ENCODE results near the gene NAALADL2. TPM values are rescaled to one million over a fixed set of nuclear protein-coding genes. Genes with fewer than 3 reads are reported as not detected.

Gene NAALADL2
- total RNA-seq, 1 donor from 2014 or later, result not detected

DNA sequence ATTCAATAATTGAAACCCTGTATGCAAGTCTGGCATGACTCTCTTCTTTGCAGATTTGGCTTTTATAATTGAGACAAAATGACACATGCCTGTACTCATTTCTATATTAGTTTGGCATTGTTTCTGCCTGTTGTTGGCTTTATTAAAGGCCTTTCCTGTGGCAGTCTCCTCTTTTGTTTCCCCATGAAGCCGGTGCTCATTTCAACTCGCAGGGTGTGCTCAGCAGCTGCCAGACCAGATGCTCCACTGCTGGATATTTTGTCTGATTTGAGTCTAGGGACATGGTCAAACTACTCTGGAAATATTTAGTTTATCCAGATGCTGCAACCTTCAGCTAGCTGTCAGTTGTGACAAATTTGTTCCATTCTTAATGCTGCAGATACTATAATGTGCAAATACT is 445.3 kb downstream of the NAALADL2 start:
- intact Hi-C loops (cut with micrococcal nuclease), result no loop called here

DNA sequence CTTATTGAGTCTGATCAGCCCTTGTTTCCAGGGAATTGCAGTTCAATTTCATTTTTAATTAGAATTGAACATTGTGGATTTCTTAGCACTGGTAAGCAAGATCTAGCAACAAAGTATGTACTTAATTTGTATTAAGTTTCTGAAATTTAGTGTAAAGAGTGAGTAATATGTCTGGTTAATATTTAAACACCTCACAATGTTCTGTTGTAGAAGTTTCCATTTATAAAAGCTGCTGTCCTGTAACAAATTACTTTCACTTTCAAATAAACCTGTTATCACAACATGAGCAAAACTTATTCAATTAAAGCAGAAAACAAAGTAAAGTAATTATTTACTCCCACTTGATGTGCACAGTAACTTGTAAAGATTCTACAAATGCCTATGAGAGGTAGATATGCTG is 448.5 kb downstream of the NAALADL2 start:
- intact Hi-C loops (cut with micrococcal nuclease), result no loop called here

DNA sequence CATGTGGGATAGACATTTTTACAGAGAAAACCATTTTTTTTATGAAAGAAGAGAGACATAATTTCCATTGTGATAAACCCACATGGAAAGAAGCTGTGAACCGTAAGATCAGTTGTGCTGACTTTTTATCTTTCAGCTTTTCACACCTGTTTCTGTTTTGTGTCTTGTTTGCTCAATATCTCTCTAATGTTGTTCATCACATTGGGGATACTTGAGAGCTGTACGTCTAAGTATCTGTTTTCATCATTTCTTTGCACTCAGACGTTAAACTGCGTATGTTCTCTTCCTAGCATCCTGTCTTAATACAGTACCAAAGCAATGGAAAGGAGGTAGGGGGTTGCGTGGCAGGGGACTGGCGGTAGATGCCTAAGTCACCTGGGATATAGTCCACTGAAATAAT is 449.0 kb downstream of the NAALADL2 start:
- intact Hi-C loops (cut with micrococcal nuclease), result no loop called here

DNA sequence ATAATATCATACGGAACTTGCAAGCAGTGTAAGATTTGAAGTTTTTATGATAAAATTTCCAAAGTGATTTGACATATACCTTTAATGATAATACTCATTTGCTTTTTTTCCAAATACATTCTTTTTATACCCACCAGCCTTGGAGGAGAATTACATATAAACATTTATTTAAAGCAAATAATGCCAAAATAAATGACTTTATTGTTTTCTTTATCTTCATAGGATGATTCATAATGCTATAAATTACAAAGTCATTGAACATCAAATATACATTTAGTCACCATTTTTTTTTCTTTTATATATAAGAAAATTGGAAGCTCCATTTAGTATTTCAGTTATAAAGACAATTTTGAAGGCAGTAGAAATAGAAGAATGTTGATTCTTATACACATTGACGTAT is 450.9 kb downstream of the NAALADL2 start:
- intact Hi-C loops (cut with micrococcal nuclease), result no loop called here

DNA sequence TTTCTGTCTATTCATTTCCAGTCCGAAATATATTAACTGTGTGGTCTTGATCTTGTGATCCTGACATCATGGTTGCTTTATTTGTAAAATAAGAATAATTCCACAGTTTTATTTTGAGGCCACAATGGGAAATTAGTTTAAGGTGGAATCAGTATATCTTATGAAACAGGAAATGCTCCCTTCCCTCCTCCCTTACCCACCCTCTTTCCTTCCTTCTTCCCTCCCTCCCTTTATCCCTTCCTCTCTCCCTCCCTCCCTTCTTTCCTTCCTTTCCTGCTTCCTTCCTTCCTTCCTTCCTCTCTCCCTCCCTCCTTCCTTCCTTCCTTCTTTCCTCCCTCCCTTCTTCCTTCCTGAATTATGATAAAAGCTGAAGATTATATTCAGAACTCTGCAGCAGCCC is 452.3 kb downstream of the NAALADL2 start:
- intact Hi-C loops (cut with micrococcal nuclease), result no loop called here

DNA sequence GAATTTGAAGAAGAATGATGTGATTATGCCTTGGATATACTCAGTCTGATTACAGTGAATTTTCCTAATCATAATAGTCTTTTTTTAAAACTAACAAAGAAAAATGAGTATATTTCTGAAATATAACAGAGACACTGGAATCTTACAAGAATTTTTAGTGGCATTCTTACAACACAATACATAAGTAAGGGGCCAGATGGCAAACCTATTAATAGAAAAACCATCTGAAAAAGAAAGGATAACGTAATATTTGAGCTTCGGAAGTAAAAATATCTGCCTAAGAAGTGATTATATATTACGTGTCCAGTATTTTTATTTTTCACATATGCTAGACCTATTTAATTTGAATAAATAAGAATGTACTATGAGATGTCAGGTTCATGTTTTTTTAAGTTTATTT is 452.8 kb downstream of the NAALADL2 start:
- intact Hi-C loops (cut with micrococcal nuclease), result no loop called here

DNA sequence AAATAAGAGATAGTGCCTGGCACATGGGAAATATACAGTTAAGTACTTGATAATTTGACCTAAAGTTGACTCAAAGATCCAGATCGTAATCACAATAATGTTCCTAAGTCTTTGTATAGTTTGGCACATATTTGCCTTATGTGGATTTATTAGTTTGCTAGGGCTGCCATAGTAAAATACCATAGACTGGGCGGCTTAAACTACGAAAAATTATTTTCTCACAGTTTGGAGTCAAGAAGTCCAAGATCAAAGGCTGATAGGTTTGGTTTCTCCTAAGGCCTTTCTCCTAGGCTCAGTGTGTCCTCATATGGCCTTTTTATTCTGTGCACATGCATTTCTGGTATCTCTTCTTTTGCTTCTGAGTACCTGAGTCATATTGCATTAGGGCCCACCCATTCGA is 453.7 kb downstream of the NAALADL2 start:
- intact Hi-C loops (cut with micrococcal nuclease), result no loop called here

DNA sequence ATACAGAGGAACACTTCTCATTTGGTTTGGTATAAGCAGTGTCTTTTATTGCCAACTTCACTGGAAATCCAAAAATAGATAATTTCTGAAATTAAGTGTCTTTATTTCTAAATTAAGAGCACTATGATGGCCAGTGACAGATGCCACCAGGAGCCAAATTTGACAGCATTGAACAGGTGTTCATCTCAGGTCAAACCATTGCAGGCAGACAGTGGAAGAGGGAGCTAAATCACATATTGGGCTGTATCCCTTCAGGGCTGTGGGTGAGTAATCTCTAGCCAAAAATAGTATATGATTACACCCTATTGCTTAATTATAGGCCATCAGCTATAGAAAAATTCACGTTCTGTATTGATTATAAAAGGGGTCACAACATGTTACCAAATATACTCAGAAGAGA is 457.7 kb downstream of the NAALADL2 start:
- intact Hi-C loops (cut with micrococcal nuclease), result no loop called here

DNA sequence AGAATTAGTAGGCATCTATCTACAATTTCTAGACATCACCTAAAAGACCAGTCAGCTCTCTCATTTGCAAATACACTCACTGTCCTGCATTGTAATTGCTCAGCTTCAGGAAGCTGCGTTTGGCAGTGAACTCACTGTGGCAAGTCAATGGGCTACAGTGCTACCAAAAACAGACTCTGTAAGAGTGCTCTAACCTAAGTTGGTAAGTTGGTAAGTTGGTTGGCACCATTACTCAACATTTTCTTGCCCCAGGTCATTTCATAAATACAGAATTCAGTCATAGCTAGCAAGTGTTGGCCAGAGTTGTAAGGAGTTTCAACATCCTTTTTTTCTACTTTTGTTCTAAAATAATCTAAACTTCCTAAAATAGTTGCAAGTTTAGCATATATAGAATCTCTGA is 466.3 kb downstream of the NAALADL2 start:
- intact Hi-C loops (cut with micrococcal nuclease), result no loop called here

DNA sequence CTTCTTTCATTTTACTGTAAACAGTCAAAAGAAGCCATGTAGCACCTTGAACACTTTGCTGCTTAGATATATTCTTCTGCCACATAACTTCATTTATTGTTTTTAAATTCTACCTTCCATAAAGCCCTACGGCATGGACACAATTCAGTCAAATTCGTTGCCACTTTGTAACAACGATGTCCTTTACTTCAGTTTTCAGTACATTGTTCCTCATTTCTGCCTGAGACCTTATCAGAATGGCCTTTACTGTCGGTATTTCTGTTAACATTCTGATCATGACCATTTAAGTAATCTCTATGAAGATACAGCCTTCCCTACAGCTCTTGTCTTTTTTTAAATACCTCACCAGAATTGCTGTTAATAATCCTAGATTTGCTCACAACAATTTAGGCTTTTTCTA is 466.9 kb downstream of the NAALADL2 start:
- intact Hi-C loops (cut with micrococcal nuclease), result no loop called here

DNA sequence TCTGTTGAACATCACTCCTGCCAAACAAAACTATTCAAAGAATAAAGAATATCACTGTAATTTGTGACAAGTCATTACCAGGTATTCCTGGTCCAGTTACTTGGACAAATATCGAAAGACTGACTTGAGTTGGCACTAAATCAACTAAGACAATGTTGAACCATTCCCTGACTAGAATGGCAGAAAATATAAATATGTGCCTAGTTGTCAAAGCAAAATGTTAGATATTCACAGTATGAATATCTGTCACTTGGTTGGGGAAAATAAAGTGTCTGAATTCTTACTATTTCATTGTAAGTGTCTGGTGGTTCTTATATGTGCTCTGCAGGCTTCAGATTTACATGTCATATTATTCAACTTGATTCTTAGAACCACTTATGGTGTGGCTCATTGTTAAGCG is 470.2 kb downstream of the NAALADL2 start:
- intact Hi-C loops (cut with micrococcal nuclease), result no loop called here

DNA sequence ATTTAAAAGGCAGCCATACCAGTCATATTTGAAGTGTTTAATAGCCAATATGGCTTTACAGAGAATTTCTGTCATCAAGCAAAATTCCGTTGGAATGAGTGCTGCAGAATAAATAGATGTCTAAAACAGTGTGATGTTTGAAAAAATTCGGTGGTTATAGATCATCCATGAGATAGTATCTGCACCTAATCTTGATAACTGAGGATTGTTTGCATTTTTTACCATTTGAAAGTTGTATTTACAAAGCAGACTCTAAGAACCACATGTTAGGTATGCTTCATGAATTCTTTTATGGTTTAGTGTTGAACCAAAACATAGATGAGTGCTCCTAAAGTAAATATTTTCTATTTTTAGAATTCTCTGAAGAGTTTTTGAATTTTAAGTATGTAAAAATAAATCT is 476.1 kb downstream of the NAALADL2 start:
- intact Hi-C loops (cut with micrococcal nuclease), result no loop called here

DNA sequence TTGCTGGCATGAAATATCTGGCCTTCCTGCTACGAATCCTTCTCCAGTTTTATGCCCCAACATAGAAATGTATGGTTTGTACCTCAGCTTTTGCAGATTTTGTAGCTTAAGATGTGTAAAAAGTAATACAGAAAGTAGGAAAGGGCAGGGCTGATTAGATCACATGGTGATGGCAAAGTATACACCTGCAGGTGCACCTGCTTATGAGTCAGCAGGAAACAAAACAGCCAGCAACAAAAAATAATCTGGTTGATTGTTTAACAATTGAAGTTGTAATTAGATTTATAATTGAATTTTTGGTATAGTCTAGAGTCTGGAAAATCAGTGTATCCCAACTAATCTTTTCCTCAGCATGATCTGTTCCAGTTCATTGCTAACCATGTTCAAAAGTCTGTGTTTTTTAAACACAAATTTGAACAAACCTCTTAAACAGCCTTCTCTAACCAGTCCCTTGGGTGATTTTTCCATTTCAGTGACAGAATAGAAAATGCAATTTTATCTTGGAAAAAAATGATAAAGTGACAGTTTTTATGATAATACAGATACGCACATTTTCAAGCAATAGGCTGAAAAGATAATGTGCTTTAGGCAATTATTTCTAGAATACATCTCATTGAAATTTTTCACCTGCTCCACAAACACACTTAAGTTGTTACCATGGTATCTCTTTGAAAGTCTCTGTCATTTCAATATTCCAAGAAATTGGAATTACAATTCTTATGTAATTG is 477.4 kb downstream of the NAALADL2 start:
- intact Hi-C loops (cut with micrococcal nuclease), result no loop called here

DNA sequence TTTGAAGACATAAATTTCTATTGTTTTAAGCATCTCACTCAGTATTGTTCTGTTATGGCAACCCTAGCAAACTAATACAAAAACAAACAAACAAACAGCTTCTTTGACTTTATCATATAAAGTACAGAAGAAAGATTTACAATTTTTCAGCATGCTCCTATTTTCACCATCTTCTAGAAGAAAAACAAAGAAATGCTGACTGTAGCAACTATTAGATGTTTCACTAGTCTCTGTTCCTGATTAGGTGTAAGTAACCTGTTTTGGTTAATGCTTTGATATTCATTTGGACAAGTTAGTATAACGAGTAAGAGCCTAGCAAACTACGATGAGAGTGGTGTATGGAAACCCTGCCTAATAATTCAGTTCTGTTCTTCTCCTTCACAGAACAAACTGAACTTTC is 478.5 kb downstream of the NAALADL2 start:
- intact Hi-C loops (cut with micrococcal nuclease), result no loop called here

DNA sequence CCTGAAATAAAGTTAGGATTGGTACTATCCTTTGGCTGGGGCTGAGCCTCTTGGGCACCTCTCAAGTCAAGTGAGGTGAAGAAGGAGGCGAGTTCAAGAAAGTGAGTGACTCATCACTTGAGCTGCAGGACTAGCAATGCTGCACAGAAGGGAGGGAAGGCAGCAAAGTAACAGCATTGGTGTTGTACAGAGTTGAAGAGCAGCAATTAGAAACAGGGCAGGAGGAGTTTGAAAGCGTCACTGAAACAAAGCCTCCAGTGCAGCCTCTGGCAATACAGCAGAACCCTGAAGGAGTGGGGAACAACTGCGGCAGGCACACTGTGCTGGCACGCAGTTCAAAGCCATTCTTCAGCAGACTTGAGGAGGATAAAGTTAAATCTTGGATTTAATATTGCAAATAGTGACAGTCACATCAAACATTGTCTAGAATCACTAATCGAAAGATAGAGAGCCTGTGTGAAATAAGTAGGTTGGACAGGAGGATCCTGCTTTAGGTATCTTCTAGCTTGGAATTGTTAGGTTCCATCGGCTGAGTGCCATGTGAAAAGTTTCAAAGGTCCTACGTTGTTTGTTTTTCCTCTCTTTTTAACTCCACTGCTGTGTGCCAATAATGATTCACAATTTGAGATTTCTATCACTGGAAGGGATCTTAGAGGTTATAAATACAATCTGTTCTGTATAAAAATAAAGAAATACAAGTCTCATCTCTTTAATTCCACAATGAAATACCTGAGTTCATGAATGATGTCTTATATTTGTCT is 479.8 kb downstream of the NAALADL2 start:
- intact Hi-C loops (cut with micrococcal nuclease), result no loop called here

DNA sequence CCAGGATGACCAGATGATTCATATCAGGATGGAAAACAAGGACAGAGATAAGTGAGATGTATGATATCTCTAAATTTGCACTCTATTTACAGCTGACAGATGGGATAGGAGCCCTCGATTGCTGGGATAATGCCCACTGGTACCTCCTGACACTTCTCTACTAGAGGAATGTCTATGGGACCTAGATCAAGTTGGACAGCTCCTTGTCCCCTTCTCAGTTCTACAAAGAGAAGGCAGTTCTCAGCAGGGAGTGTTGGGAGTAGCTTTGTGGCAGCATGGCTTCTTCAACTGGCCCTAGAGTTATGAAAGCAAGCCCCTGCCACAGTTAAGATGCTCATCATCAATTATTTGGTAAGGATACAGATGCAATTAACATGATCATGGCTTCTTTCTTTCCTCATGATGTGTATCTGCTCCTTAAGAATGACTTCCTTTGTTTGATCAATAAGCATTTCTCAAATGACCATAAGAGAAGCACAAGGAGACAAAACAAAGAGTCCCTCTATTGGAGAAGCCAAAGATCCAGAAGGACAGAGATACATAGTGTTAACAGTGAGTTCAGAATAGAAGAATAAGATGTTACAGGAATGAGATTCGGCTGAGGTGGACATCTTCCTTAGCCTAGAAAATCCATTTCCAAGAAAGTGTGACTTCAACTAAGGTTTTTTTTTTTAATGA is 481.3 kb downstream of the NAALADL2 start:
- intact Hi-C loops (cut with micrococcal nuclease), result no loop called here

DNA sequence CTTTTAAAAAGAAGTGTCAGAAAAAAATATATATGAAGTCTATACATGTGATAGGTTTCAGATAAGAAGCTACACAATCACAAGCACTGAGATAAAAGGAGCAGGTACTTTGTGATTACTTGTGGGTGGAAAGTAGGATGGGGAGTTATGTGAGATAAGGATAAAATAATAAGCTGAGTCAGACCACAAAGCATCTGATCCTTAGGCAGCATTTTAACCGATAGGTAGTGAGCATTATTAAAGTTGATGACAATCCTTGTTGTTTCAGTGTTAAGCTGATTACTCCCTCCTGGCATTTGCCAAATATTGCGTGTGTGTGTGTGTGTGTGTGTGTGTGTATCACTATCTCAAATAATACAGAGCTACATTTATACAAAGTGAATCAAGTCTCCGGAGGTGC is 483.1 kb downstream of the NAALADL2 start:
- intact Hi-C loops (cut with micrococcal nuclease), result no loop called here

DNA sequence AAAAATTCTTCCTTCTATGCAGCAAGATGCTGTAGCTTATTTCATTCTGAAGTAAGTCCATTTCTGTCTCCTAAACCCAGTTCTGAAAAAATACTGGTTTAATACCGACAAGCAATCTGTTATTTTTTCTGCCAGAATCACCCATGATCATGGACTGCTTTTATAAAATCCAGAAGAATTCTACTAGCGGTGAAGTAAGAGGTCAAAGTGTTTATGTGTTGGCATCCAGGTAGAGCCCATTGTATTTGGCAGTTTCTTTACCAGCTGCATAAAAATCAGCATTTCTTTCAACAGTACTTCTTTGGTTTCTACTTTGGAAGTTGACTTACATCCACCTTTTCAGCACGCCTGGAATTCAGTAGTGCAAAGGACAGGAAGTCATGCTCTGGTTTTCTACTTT is 484.8 kb downstream of the NAALADL2 start:
- intact Hi-C loops (cut with micrococcal nuclease), result no loop called here

DNA sequence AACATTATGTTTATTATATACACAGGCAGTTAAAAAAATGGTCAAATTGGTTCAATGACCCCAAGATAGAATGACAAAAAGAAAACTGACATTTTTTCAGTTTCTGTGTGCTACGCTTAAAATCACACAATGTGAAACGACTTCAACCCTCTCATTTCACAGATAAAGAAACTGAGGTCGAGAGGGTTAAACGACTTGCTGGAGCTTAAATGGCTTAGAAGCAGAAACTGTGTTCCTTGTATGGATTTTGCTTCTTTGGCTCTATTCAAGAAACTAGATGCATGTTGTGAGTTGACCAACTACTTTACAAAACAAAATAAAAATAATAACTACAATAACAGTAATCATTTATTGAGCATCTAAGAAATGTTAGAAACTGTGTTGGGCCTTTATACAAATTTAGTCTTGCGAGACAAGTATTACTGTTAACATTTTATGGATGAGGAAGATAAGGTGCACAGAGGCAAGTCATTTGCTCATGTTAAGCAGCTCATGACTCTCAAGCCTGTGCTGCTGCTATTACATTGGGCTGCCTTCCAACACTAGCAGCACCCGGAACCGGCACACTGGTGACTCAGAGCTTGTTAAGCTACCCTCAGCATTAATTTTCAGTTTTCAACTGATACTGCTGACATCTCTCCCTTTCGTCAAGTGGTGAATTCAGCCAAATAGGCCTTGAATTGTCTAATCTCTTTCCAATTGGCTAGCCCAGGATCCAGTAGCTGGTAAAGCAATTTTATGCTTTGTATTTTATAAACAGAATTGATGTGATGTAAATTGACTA is 487.6 kb downstream of the NAALADL2 start:
- intact Hi-C loops (cut with micrococcal nuclease), result no loop called here

DNA sequence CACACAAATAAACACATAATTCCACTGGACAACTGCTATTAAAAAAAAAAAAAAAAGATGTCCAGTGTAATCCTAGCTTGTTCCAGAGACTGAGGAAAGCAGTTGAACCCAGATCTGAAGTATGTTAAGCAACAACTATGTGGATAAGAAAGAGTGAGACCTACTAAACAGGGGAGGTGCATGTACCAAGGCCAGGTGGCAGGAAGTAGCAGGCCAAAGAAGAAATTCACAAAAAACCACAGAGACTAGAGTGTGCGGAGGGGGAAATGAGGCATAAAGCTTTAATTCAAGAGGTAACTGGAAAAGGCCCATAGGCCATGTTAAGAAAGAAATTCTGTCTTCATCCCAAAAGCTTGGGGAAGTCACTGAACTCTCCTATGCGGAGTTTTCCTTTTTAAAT is 490.0 kb downstream of the NAALADL2 start:
- intact Hi-C loops (cut with micrococcal nuclease), result no loop called here

DNA sequence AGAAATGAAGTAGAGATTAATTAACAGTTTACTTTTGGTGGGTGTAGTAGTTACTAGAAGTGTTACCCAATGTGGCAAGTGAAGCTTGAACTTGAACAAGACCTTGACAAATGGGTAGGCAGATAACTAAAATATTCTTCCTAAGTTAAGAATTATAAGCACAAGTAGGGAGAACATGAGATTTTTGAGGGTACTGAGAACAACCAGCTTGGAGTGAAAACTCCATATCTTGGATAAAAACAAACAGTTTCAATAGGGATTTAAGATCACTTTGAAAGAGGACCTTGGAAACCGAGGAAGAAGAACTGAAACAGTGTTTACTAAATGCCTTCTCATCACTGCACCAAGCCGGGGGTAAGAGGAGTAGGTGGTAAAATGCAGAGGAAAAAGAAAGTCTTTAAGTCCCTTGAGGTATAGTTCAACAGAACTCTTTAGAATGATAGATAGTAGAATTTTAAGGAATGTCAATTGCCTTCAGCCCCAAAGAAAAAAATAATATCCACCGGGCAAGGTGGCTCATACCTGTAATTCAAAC is 496.7 kb downstream of the NAALADL2 start:
- intact Hi-C loops (cut with micrococcal nuclease), result no loop called here

Measured in T-helper 2 cell treated with Interferon-gamma antibody and Interleukin-4, amounts not matched to agents 100 ng/mL and 5 ng/mL, for 36 hours (primary cell).